Measurements from ENCODE around the gene GJD2.

GRCh38 chr15:34802371-34802770 lies 47.6 kb upstream of the GJD2 start:
- no peak for TF ChIP-seq CTCF (IDR thresholded peaks at IDR 0.05)
- TF ChIP-seq EZH2 (IDR thresholded peaks at IDR 0.05): no peak
- no peak for TF ChIP-seq EZH2phosphoT487 (IDR thresholded peaks at IDR 0.05)

Measured in neural progenitor cell (in vitro differentiated cells).